Large intestine (tissue), 3 donors: ENCODE measurements around the gene CYTH2. TPM values are rescaled to one million over a fixed set of nuclear protein-coding genes. Genes with fewer than 3 reads are reported as not detected.
A peak's percentile ranks its signal among the peaks of the same experiment; 100 is the strongest.
"Not testable (repeated sequence)": the region's sequence is repeated elsewhere in the genome, so short reads cannot be mapped to it uniquely, and the experiment has no call there.

Experiments
- DNase-seq, 2 donors: peaks; one replicate each; pipeline versions ENCODE4 v3.0.0 to v3.0.0-alpha.2; 2013
- H3K27ac ChIP-seq: one replicate; pipeline ENCODE4 v1.5.1; 2013; ENCODE audit warnings: low read length
- H3K27me3 ChIP-seq: 2 replicates; pipeline ENCODE4 v1.6.1; 2013; ENCODE audit warnings: low read length; ENCODE audit not compliant: control insufficient read depth, insufficient read depth
- H3K36me3 ChIP-seq: 2 replicates; pipeline ENCODE4 v1.6.1; 2013; ENCODE audit warnings: low read length; ENCODE audit not compliant: control insufficient read depth, insufficient read depth
- H3K4me1 ChIP-seq: one replicate; pipeline ENCODE4 v1.6.1; 2013; ENCODE audit warnings: low read length; ENCODE audit not compliant: control insufficient read depth, insufficient read depth
- H3K4me3 ChIP-seq: one replicate; pipeline ENCODE4 v1.5.1; 2013; ENCODE audit warnings: low read length
- H3K9me3 ChIP-seq: one replicate; pipeline ENCODE4 v1.6.1; 2013; ENCODE audit warnings: mild to moderate bottlenecking, low read depth, low read length, moderate library complexity; ENCODE audit not compliant: control insufficient read depth
- WGBS: methylation state at CpG from one replicate; pipeline ENCODE4 v1.1.5; 2013; ENCODE audit warnings: low lambda C conversion rate; ENCODE audit not compliant: insufficient coverage; 5-methylcytosine and 5-hydroxymethylcytosine counted together
- polyA plus RNA-seq: library from polyadenylated mRNA; unstranded; fragments of 120-200 nt; gene quantifications from one replicate; pipeline ENCODE4 v1.2.1, GENCODE V29; 2013

Gene CYTH2
- polyA plus RNA-seq, 1 donor, result 63.8 TPM

DNA sequence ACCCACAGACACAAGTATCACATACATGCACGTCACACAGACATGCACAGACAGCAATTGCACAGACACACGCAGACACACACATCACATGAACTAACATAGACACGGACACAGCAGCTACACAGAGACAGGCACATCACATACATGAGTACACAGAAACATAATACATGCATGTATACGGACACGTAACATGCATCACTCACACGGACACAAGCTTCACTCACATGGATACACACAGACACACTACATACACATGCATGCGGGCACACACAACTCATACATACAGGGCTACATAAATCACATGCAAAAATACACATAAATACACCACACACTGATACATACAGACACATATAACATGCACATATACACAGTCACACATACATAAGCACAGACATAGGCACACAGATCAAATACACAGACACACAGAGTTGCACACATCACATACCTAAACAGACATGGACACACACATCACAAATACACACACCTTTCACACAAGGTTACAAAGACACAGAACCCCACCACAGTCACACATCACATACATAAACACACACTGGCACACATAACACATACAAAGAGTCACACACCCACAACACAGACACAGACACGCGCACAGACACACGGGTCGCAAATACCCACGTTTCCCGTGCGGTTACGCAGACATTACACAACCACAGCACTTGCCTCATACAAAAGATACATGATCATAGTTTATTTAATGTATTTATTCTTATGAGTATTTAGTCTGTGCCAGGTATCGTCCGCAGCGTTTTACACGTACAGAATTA, 43.5 kb downstream of the CYTH2 start:
- WGBS, result no CpG with 5 or more reads among the region's 19 CpGs

GRCh38 chr19:48513289-48514122, 44.3 kb downstream of the CYTH2 start:
- Histone ChIP-seq H3K4me1 (peaks cover 5% of the 10 kb centered on the region), H3K27ac (no peak overlapping the region), H3K9me3 (peaks cover 4% of the 10 kb centered on the region), H3K36me3 (no peaks in the 10 kb centered on the region), H3K4me3 (peak overlapping the region; percentile 69), H3K27me3 (peaks cover 41% of the 10 kb centered on the region)
- WGBS, result no CpG with 5 or more reads among the region's 54 CpGs
- DNase-seq, result peak; percentile 50 to 66

More for the DNA sequence above, 43.5 kb downstream of the CYTH2 start:
- peaks cover 41% of the 10 kb centered on the region for H3K27me3 ChIP-seq
- H3K4me3 ChIP-seq, result peak overlapping the region; percentile 69
- peaks cover 4% of the 10 kb centered on the region for H3K9me3 ChIP-seq
- peaks cover 5% of the 10 kb centered on the region for H3K4me1 ChIP-seq
- no peaks in the 10 kb centered on the region for H3K36me3 ChIP-seq
- H3K27ac ChIP-seq, result no peak overlapping the region
- DNase-seq, result no peak

DNA sequence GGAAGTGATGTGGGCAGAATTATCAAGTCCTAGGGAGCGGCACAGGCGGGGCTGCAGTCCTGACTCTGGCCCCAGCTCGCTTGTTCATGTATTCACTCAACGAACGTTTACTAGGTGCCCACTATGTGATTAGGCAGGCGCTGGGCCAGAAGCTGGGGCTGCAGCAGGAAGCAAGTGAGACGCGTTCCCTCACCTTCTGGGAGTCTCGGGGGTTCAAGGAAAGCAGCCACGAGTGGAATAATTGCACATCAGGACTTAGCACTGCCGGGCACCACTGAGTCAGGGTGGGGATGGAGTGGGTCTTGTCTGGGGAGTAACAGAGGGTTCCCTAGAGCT, 44.9 kb downstream of the CYTH2 start:
- Histone ChIP-seq H3K27me3 (peaks cover 41% of the 10 kb centered on the region), H3K4me3 (no peak overlapping the region), H3K27ac (no peak overlapping the region), H3K4me1 (peaks cover 5% of the 10 kb centered on the region), H3K9me3 (peaks cover 4% of the 10 kb centered on the region), H3K36me3 (no peaks in the 10 kb centered on the region)
- WGBS, result no CpG with 5 or more reads among the region's 11 CpGs
- no peak for DNase-seq

GRCh38 chr19:48516536-48516935, 47.4 kb downstream of the CYTH2 start:
- no peak for DNase-seq
- Histone ChIP-seq H3K4me3 (no peak overlapping the region), H3K27ac (no peak overlapping the region), H3K27me3 (peaks cover 20% of the 10 kb centered on the region), H3K9me3 (peaks cover 4% of the 10 kb centered on the region), H3K4me1 (peaks cover 5% of the 10 kb centered on the region), H3K36me3 (no peaks in the 10 kb centered on the region)
- 77% methylated on average over 2 of the region's 8 CpGs for WGBS

GRCh38 chr19:48518207-48518606, 49.0 kb downstream of the CYTH2 start:
- H3K27me3 ChIP-seq, result peaks cover 5% of the 10 kb centered on the region
- peaks cover 2% of the 10 kb centered on the region for H3K4me1 ChIP-seq
- H3K4me3 ChIP-seq, result no peak overlapping the region
- H3K9me3 ChIP-seq, result peaks cover 4% of the 10 kb centered on the region
- no peak for DNase-seq
- H3K36me3 ChIP-seq, result no peaks in the 10 kb centered on the region
- H3K27ac ChIP-seq, result no peak overlapping the region
- no CpG with 5 or more reads among the region's 3 CpGs for WGBS

DNA sequence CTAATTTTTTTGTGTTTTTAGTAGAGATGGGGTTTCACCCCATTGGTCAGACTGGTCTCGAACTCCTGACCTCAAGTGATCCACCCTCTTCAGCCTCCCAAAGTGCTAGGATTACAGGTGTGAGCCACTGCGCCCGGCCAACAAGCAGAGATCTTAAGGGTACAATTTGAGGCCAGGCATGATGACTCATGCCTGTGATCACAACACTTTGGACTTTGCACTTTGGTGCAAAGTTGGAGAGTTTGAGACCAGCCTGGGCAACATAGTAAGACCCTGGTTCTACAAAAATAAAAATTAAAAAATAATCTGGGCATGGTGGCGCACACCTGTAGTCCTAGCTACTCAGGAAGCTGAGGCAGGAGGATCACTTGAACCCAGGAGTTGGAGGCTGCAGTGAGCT, 50.3 kb downstream of the CYTH2 start:
- DNase-seq, H3K4me3 ChIP-seq, H3K36me3 ChIP-seq, H3K27me3 ChIP-seq, H3K9me3 ChIP-seq, H3K4me1 ChIP-seq, H3K27ac ChIP-seq: not testable (repeated sequence)
- WGBS, result no CpG with 5 or more reads among the region's 4 CpGs

- no peak overlapping the region for H3K27ac ChIP-seq
- H3K4me1 ChIP-seq, result no peaks in the 10 kb centered on the region
- DNase-seq, result no peak
- no peaks in the 10 kb centered on the region for H3K27me3 ChIP-seq
- H3K9me3 ChIP-seq, result no peaks in the 10 kb centered on the region
- no CpG with 5 or more reads among the region's 4 CpGs for WGBS
- H3K4me3 ChIP-seq, result no peak overlapping the region
- no peaks in the 10 kb centered on the region for H3K36me3 ChIP-seq
These were observed 51.0 kb downstream of the CYTH2 start for GRCh38 chr19:48520134-48520533.

- Histone ChIP-seq H3K4me3 (no peak overlapping the region), H3K4me1 (no peaks in the 10 kb centered on the region), H3K36me3 (no peaks in the 10 kb centered on the region), H3K27ac (no peak overlapping the region), H3K27me3 (no peaks in the 10 kb centered on the region), H3K9me3 (peaks cover 6% of the 10 kb centered on the region)
- WGBS, result no CpG with 5 or more reads among the region's 2 CpGs
- no peak for DNase-seq
These were observed 55.1 kb downstream of the CYTH2 start for GRCh38 chr19:48524221-48524620.

GRCh38 chr19:48524732-48525131, 55.6 kb downstream of the CYTH2 start:
- H3K4me3 ChIP-seq, result no peak overlapping the region
- H3K9me3 ChIP-seq, result peaks cover 6% of the 10 kb centered on the region
- no CpG with 5 or more reads among the region's 5 CpGs for WGBS
- no peak for DNase-seq
- no peaks in the 10 kb centered on the region for H3K27me3 ChIP-seq
- H3K4me1 ChIP-seq, result no peaks in the 10 kb centered on the region
- no peak overlapping the region for H3K27ac ChIP-seq
- no peaks in the 10 kb centered on the region for H3K36me3 ChIP-seq

DNA sequence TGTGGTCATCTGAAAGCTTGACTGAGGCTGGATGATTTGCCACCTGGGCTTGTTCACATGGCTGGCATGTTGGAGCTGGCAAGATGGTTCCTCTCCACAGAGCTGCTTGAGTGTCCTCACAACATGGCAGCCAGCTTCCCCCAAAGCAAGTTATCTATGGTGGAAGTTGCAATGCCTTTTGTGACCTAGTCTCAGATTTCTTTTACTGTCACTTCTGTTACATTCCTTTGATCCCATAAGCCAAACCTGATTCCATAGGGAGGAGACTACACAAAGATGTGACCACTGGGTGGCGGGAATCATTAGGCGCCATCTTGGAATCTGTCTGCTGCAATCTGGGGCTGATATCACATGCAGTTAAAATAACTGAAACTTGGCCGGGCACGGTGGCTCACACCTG, 60.0 kb downstream of the CYTH2 start:
- Histone ChIP-seq H3K4me3 (no peak overlapping the region), H3K9me3 (peaks cover 6% of the 10 kb centered on the region), H3K27ac (no peak overlapping the region), H3K4me1 (no peaks in the 10 kb centered on the region), H3K27me3 (no peaks in the 10 kb centered on the region), H3K36me3 (no peaks in the 10 kb centered on the region)
- no peak for DNase-seq
- no CpG with 5 or more reads among the region's 4 CpGs for whole genome bisulfite sequencing
